Rectal smooth muscle tissue (tissue), 1 donor: Measurements from ENCODE around the gene SCUBE1.
"Not testable (repeated sequence)": the region's sequence is repeated elsewhere in the genome, so short reads cannot be mapped to it uniquely, and the experiment has no call there.

Source experiments
- H3K27ac ChIP-seq: one replicate; pipeline ENCODE4 v1.7.0; 2013; ENCODE audit warnings: low read depth, low read length, inconsistent platforms
- H3K27me3 ChIP-seq: one replicate; pipeline ENCODE4 v1.7.0; 2013; ENCODE audit warnings: low read length; ENCODE audit not compliant: control insufficient read depth, insufficient read depth
- H3K36me3 ChIP-seq: one replicate; pipeline ENCODE4 v1.7.0; 2013; ENCODE audit warnings: low read length; ENCODE audit not compliant: control insufficient read depth, insufficient read depth
- H3K4me1 ChIP-seq: one replicate; pipeline ENCODE4 v1.7.0; 2013; ENCODE audit warnings: low read length; ENCODE audit not compliant: control insufficient read depth, insufficient read depth
- H3K4me3 ChIP-seq: one replicate; pipeline ENCODE4 v1.7.0; 2013; ENCODE audit warnings: low read length
- H3K9ac ChIP-seq: one replicate; pipeline ENCODE4 v1.7.0; 2013; ENCODE audit warnings: low read length

The SCUBE1 gene

DNA sequence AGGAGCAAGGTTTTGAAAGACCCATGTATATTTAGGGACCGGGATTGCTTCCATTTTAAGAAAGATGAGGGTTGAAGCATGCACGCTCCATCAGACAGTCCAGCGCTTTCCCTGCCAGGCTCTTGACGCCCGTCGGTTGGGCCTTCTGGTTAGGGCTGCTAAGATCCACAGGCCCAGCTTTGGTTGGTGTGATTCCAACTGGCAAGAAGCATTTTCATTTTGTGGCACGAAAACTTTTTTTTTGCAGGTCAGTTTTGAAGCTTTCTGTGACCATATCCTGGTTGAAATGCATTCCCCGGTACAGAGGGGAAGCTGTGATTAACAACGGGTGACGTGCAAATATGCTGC, 34.4 kb upstream of the SCUBE1 start:
- peaks cover 2% of the 10 kb centered on the region for H3K27me3 ChIP-seq
- no peaks in the 10 kb centered on the region for H3K4me1 ChIP-seq
- no peak overlapping the region for H3K27ac ChIP-seq
- H3K4me3 ChIP-seq = no peak overlapping the region
- no peak overlapping the region for H3K9ac ChIP-seq
- no peaks in the 10 kb centered on the region for H3K36me3 ChIP-seq

DNA sequence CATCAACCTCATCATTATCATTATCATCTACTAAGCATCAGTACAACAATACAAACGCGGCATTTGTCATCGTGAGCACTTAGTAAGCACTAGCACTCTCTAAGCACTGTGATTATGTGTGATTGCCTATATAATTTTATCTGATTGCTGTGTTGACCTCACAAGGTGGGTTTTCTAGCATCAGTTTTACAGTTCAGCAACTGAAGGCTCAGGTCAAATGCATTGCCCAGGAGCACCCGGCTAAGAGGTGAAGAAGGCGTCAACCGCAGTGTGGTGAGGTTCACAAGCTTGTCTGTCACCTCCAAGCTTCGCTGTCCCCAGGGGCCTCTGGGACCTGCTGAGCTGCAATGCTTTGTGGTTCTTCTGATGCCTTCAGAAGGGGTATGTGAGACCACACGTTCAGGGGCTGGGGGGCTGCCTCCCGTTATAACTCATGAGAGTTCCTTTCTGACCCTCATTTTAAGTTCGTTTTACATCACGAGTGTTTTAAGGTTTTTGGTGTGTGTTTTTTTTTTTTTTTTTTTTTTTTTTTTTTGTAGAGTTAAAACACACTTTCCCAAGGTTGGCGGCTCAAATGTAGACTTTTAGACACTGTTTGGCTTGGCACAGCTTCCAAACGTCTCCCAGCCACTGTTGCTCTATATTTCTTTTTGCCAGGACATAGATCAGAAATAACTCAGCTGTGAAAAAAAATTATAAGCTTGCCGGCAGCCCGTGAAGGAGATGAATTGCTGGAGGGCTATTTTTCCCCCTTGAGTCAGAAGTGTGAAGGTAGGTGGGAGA, 33.8 kb upstream of the SCUBE1 start:
- Histone ChIP-seq H3K4me3 (no peak overlapping the region), H3K27ac (no peak overlapping the region), H3K27me3 (peaks cover 2% of the 10 kb centered on the region), H3K4me1 (no peaks in the 10 kb centered on the region), H3K36me3 (no peaks in the 10 kb centered on the region), H3K9ac (no peak overlapping the region)

DNA sequence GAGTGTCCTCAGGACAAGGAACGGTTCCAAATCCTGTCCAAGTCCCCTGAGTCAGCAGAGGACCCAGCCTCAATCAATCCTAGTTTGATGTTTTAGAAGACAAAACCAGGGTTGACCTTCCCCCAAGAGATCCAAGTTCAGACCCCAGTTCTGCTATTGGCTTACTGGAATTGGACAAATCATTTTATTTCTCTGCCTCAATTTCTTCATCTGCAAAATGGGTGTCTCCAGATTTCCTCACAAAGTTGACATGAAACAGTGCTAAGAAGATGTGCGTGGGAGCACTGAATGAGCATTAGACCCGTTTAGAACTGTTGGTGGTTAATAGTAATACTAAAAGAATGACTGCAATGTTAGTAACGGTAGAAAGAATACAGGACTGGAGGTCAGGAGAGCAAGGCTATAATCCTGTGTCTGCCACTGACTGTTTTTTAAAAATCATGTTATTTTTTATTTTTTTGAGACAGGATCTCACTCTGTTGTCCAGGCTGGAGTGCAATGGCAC, 32.8 kb upstream of the SCUBE1 start:
- H3K36me3 ChIP-seq = no peaks in the 10 kb centered on the region
- H3K4me1 ChIP-seq = no peaks in the 10 kb centered on the region
- no peak overlapping the region for H3K27ac ChIP-seq
- H3K4me3 ChIP-seq = no peak overlapping the region
- peaks cover 2% of the 10 kb centered on the region for H3K27me3 ChIP-seq
- H3K9ac ChIP-seq = no peak overlapping the region

DNA sequence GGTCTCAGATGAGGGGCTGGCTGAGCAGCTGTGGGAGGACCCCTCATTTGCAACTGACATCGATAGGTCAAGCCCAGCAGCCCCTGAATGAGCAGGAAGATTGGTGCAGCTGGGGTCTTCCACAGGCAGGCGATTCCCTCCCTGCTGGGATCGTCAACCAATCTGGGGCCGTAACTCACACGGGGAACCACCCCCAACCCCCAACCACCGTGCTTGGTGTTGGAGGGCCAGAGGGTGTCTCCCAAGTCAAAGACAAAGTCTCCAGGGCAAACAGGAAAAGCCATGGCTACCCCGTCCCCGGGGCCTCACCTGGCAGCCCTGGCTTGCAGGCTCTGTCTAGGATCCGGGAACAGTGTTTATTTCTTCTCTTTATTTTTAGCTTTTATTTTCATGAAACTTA, 26.9 kb upstream of the SCUBE1 start:
- Histone ChIP-seq H3K27ac (no peak overlapping the region), H3K27me3 (no peaks in the 10 kb centered on the region), H3K4me3 (no peak overlapping the region), H3K36me3 (no peaks in the 10 kb centered on the region), H3K9ac (no peak overlapping the region), H3K4me1 (no peaks in the 10 kb centered on the region)

DNA sequence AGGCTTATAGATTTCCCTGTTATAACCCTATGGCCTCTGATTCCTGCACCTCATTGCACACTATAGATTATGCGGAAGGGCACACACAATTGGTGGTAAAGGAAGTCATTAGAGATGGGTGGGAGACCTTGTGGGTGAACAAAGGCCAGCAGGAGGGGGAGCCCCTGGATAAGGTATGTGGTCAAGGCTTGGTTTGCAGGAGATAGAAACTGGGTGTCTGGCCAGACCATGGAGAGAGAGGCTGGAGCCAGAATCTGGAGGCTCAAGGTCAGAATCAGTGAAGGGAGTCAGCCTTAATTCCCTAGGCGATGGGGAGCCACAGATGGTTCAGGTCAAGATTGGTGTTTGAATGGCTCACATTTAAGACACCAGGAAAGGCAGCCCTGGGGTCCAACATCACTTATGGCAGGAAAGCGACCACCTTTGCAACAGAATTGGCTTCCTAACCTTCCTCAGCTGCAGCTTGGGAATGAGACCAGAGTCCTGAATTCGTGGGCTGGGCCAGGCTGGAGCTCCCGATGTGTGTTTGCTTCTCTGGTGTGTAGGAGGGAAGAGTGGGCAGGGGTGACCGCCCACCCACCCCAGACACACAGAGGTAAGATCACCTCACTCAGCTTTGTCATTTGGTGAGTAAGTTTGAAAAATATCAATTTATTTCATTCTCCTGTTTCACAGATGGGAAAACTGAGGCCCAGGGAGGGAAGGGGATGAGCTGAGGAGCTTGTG, 22.7 kb upstream of the SCUBE1 start:
- no peaks in the 10 kb centered on the region for H3K36me3 ChIP-seq
- no peaks in the 10 kb centered on the region for H3K27me3 ChIP-seq
- H3K4me3 ChIP-seq = no peak overlapping the region
- no peak overlapping the region for H3K27ac ChIP-seq
- no peaks in the 10 kb centered on the region for H3K4me1 ChIP-seq
- no peak overlapping the region for H3K9ac ChIP-seq

DNA sequence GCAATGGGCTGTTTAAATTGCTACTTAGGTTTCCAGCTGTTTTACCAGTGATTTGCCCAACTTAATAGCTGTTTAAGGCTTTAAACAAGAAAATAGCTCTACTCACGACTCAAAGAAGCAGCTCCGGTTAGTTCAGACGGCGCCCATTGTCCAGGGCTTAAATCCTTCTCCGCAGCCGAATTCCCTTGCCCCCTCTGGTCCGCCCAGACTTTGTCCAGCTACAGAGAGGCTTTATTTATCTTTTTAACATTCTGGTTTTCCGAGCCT, 20.9 kb upstream of the SCUBE1 start:
- H3K27me3 ChIP-seq = no peaks in the 10 kb centered on the region
- no peak overlapping the region for H3K9ac ChIP-seq
- H3K27ac ChIP-seq = no peak overlapping the region
- H3K4me1 ChIP-seq = no peaks in the 10 kb centered on the region
- H3K36me3 ChIP-seq = no peaks in the 10 kb centered on the region
- H3K4me3 ChIP-seq = no peak overlapping the region

DNA sequence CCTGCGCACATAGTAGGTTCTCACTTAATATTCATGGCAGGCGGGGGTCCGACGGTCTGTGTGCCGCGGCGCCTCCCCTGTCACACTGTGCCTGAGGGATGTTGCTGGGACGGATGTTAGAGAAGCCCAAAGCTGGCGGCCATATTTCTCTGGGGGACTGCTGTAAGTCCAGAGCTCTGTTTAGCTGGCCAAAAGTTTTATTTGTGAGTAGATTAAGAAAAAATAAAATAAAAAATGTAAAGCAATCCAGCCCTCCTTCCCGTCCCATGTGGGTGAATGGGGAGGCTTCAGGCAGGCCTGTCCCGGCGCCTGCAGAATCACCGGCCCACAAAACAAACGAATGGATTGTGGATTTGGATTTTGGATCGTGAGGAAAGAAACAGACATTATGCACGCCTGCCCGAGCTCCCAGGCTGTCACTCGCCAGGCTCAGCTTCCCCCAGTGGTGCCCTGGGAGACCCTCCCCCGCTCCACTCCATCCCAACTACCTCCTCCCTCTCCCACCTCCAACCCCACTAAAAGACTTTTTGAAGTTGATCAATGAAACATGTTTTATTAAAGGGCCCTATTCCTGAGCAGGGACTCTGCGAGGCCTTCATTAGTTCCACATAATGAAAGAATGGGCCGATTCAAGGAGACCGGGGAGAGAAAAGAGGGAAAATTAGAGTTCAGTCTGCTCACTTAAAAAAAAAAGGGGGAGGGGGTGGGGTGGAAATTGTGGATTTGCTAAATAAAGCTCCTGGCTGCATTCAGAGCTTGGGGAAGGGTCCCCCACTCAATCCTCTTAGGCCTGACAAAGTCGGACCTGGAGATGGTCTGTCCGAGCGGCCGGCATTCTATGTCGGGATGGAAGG, 20.4 kb upstream of the SCUBE1 start:
- H3K36me3 ChIP-seq = no peaks in the 10 kb centered on the region
- H3K27me3 ChIP-seq = no peaks in the 10 kb centered on the region
- no peaks in the 10 kb centered on the region for H3K4me1 ChIP-seq
- no peak overlapping the region for H3K9ac ChIP-seq
- no peak overlapping the region for H3K27ac ChIP-seq
- H3K4me3 ChIP-seq = no peak overlapping the region

DNA sequence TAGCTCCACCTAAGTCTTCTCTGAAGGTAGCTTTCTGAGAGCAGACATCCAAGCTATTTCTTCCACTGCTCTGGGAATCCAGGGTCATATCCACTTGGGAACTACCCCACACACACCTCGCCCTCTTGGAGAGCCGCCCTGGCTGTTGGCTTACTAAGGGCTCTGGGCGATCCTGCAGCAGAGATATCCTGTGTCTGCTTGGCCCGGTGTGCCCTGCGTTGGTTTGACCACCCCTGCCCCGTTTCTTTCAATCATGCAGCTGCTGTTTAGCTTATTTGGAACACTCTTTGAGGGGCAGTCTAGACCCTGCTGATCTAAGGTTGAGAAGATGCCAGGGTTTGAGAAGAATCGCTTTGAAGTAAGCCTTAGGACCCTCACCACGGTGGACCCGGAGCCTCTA, 17.4 kb upstream of the SCUBE1 start:
- Histone ChIP-seq H3K27me3 (no peaks in the 10 kb centered on the region), H3K36me3 (no peaks in the 10 kb centered on the region), H3K9ac (no peak overlapping the region), H3K4me3 (no peak overlapping the region), H3K4me1 (no peaks in the 10 kb centered on the region), H3K27ac (no peak overlapping the region)

DNA sequence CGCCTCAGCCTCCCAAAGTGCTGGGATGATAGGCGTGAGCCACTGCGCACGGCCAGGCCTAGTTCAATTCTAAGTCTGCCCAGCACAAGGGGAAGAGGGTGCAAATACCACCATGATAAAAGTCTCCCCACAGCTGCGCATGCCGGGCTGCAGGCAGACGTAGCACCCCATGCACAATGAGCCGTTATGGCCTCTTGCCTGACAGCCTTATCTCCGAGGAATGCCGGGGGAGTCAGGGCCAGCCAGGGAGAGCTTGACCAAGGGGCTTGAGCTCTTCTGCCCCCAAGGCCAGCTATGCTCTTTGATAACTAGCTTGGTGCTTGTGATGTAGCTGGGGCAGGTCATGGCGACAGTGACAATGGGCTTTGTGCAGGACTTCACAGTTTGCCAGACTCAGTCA, 13.7 kb upstream of the SCUBE1 start:
- Histone ChIP-seq H3K27me3 (no peaks in the 10 kb centered on the region), H3K27ac (no peak overlapping the region), H3K4me1 (no peaks in the 10 kb centered on the region), H3K4me3 (no peak overlapping the region), H3K36me3 (no peaks in the 10 kb centered on the region), H3K9ac (no peak overlapping the region)

DNA sequence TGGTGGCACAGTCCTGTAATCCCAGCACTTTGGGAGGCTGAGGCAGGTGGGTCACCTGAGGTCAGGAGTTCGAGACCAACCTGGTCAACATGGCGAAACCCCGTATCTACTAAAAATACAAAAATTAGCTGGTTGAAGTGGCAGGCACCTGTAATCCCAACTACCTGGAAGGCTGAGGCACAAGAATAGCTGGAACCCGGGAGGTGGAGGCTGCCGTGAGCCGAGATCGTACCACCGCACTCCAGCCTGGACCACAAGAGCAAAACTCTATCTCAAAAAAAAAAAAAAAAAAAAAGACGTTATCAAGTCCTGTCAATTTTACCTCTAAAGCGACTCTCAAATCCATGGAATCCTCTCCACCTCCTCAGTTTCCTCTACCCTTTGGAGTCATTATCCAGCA, 12.5 kb upstream of the SCUBE1 start:
- not testable (repeated sequence) for H3K4me1 ChIP-seq, H3K9ac ChIP-seq, H3K36me3 ChIP-seq, H3K27ac ChIP-seq, H3K4me3 ChIP-seq, H3K27me3 ChIP-seq

DNA sequence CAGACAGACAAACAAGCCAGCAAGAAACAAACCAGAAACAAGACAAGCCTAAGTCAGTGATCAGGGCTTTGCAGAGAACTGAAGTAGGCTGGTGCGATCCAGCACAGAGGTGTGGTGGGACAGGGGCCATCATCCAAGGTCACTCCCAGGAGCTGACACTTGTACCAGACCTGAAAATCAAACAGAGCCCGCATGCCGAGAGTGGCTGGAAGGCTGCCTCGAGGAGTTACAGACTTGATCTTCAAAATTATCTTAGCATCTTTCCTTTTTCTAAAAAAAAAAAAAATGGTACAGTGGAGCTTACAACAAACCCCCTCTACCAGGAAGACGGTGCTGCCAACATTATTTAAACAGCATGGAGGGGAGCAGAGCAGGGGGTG, 8.8 kb upstream of the SCUBE1 start:
- no peaks in the 10 kb centered on the region for H3K36me3 ChIP-seq
- H3K27me3 ChIP-seq = no peaks in the 10 kb centered on the region
- no peak overlapping the region for H3K9ac ChIP-seq
- H3K4me3 ChIP-seq = no peak overlapping the region
- H3K27ac ChIP-seq = no peak overlapping the region
- H3K4me1 ChIP-seq = no peaks in the 10 kb centered on the region

DNA sequence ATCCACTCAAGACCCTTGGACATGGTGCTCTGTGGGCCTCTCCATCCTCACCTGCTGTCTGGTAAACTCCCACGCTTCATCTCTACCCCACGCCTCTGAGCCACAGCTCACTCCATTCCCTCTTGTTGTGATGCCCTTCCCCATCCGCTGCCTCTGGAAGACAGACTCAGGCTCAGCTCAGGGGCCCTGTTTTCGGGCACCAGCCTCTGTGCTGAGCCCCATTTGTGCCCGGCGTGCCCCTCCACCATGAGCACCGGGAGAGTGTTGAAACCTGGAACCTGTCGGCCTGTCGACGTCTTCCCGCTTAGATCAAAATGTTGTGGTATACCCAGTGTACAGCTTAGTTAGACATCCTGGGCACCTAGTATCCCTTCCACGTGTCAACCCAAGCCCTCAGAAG, 6.5 kb upstream of the SCUBE1 start:
- H3K9ac ChIP-seq = no peak overlapping the region
- H3K4me1 ChIP-seq = no peaks in the 10 kb centered on the region
- H3K36me3 ChIP-seq = no peaks in the 10 kb centered on the region
- peaks cover 7% of the 10 kb centered on the region for H3K27me3 ChIP-seq
- no peak overlapping the region for H3K4me3 ChIP-seq
- no peak overlapping the region for H3K27ac ChIP-seq
